ENCODE data around the gene NSMCE3. TPM values are rescaled to one million over a fixed set of nuclear protein-coding genes. Genes with fewer than 3 reads are reported as not detected.

The NSMCE3 gene
- total RNA-seq, 2 donors from 2014 or later, result 31.5 to 40.8 TPM

DNA sequence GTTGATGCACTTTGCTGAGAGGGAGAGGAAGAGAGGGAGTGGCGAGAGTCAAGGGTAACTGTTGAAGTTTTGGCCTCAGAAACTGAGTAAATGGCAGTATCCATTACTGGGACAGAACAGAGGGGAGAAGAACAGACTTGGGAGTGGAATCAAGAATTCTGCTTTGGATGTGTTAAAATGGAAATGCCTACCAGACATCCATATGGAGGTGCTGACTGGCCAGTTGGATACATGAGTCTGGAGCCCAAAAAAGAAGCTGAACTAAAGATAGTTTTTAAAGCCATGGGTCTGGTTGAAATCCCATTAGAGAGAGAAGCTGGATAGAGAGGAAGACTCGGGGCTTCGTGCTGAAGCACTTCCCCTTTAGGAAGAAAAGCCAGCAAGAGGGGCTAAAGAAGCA, 35.9 kb upstream of the NSMCE3 start:
- H3K27ac ChIP-seq (ENCODE audit: low read depth, low read length), result no peak overlapping the region
- no peak overlapping the region for H3K4me3 Mint-ChIP-seq
- no peaks in the 10 kb centered on the region for H3K4me1 ChIP-seq (ENCODE audit: control insufficient read depth, insufficient read depth, low read length)
- DNase-seq, result no peak
- H3K36me3 Mint-ChIP-seq (ENCODE audit: low read depth), result no peaks in the 10 kb centered on the region
- H3K9me3 Mint-ChIP-seq, result no peaks in the 10 kb centered on the region
- H3K9ac ChIP-seq (ENCODE audit: extremely low read depth, low read length, poor library complexity, severe bottlenecking), result no peak overlapping the region
- H3K4me3 ChIP-seq (ENCODE audit: low read length), result no peak overlapping the region
- no peaks in the 10 kb centered on the region for H3K27me3 Mint-ChIP-seq (ENCODE audit: insufficient read depth)
- no peak overlapping the region for H3K27ac Mint-ChIP-seq
- no peaks in the 10 kb centered on the region for H3K36me3 ChIP-seq (ENCODE audit: control insufficient read depth, insufficient read depth, low read length)
- TF ChIP-seq, protein P1, sequence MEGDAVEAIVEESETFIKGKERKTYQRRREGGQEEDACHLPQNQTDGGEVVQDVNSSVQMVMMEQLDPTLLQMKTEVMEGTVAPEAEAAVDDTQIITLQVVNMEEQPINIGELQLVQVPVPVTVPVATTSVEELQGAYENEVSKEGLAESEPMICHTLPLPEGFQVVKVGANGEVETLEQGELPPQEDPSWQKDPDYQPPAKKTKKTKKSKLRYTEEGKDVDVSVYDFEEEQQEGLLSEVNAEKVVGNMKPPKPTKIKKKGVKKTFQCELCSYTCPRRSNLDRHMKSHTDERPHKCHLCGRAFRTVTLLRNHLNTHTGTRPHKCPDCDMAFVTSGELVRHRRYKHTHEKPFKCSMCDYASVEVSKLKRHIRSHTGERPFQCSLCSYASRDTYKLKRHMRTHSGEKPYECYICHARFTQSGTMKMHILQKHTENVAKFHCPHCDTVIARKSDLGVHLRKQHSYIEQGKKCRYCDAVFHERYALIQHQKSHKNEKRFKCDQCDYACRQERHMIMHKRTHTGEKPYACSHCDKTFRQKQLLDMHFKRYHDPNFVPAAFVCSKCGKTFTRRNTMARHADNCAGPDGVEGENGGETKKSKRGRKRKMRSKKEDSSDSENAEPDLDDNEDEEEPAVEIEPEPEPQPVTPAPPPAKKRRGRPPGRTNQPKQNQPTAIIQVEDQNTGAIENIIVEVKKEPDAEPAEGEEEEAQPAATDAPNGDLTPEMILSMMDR (conservative IDR thresholded peaks at IDR 0.05), result no peak
- no peaks in the 10 kb centered on the region for H3K4me1 Mint-ChIP-seq
- no peaks in the 10 kb centered on the region for H3K9me3 ChIP-seq (ENCODE audit: control insufficient read depth, low read length)
- no peaks in the 10 kb centered on the region for H3K27me3 ChIP-seq (ENCODE audit: control insufficient read depth, insufficient read depth, low read length, poor library complexity, severe bottlenecking)
- 90 to 93% methylated on average over 3 of the region's 3 CpGs for WGBS, 2 experiments (ENCODE audit: insufficient coverage in 1 of 2, insufficient read length in 1 of 2)

DNA sequence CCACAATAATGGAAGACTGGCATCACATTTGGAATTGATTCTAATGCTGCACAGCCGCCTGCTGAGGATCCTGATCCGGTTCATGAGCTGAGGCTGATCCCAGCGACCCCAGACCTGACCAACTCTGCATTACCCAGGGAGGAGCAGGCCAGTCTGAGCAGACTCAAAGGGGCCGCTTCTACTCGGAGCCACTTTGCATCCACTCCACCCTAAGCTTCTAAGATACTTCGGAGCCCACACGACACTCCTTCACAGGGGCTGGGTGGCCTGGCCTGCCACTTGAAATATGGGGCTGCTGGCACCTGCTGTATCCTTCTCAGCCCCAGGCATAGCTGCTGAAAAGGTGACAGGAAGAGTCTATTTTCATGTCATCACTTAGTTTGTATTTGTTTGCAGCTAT, 33.2 kb upstream of the NSMCE3 start:
- Histone ChIP-seq H3K27ac (ENCODE audit: low read depth, low read length) (no peak overlapping the region), H3K36me3 (ENCODE audit: control insufficient read depth, insufficient read depth, low read length) (no peaks in the 10 kb centered on the region), H3K9me3 (ENCODE audit: control insufficient read depth, low read length) (no peaks in the 10 kb centered on the region), H3K9ac (ENCODE audit: extremely low read depth, low read length, poor library complexity, severe bottlenecking) (no peak overlapping the region), H3K4me3 (ENCODE audit: low read length) (no peak overlapping the region), H3K4me1 (ENCODE audit: control insufficient read depth, insufficient read depth, low read length) (no peaks in the 10 kb centered on the region), H3K27me3 (ENCODE audit: control insufficient read depth, insufficient read depth, low read length, poor library complexity, severe bottlenecking) (no peaks in the 10 kb centered on the region)
- H3K27ac Mint-ChIP-seq, result no peak overlapping the region
- TF ChIP-seq, protein P1 (conservative IDR thresholded peaks at IDR 0.05), result no peak
- no peaks in the 10 kb centered on the region for H3K36me3 Mint-ChIP-seq (ENCODE audit: low read depth)
- H3K4me1 Mint-ChIP-seq, result no peaks in the 10 kb centered on the region
- WGBS, 2 experiments (ENCODE audit: insufficient coverage in 1 of 2, insufficient read length in 1 of 2), result 94 to 97% methylated on average over 6 to 7 of the region's 7 CpGs
- no peaks in the 10 kb centered on the region for H3K27me3 Mint-ChIP-seq (ENCODE audit: insufficient read depth)
- no peak for DNase-seq
- H3K9me3 Mint-ChIP-seq, result no peaks in the 10 kb centered on the region
- H3K4me3 Mint-ChIP-seq, result no peak overlapping the region

DNA sequence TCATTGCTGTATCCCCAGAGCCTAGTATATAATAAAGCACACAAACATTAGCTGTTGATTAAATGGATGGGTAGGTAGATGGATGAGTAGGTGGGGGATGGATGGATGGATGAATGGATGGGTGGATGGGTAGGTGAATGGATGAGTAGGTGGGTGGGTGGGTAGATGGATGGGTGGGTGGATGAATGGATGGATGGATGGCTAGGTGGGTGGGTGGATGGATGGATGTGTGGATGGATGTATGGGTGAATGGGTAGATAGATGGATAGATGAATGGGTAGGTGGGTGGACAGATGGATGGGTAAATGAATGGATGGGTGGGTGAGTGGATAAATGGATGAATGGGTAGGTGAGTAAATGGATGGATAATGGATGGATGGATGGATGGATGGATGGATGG, 30.2 kb upstream of the NSMCE3 start:
- TF ChIP-seq, protein P1 (conservative IDR thresholded peaks at IDR 0.05), result no peak
- H3K36me3 ChIP-seq (ENCODE audit: control insufficient read depth, insufficient read depth, low read length), result no peaks in the 10 kb centered on the region
- H3K4me1 ChIP-seq (ENCODE audit: control insufficient read depth, insufficient read depth, low read length), result no peaks in the 10 kb centered on the region
- peaks cover under 1% of the 10 kb centered on the region for H3K4me1 Mint-ChIP-seq
- H3K27me3 ChIP-seq (ENCODE audit: control insufficient read depth, insufficient read depth, low read length, poor library complexity, severe bottlenecking), result no peaks in the 10 kb centered on the region
- H3K27me3 Mint-ChIP-seq (ENCODE audit: insufficient read depth), result no peaks in the 10 kb centered on the region
- no peak overlapping the region for H3K27ac Mint-ChIP-seq
- H3K27ac ChIP-seq (ENCODE audit: low read depth, low read length), result no peak overlapping the region
- no peaks in the 10 kb centered on the region for H3K36me3 Mint-ChIP-seq (ENCODE audit: low read depth)
- DNase-seq, result no peak
- H3K9me3 Mint-ChIP-seq, result no peaks in the 10 kb centered on the region
- no peaks in the 10 kb centered on the region for H3K9me3 ChIP-seq (ENCODE audit: control insufficient read depth, low read length)
- no peak overlapping the region for H3K9ac ChIP-seq (ENCODE audit: extremely low read depth, low read length, poor library complexity, severe bottlenecking)
- H3K4me3 ChIP-seq (ENCODE audit: low read length), result no peak overlapping the region
- no peak overlapping the region for H3K4me3 Mint-ChIP-seq

Measured in endodermal cell (in vitro differentiated cells).